NCI-H226 (cell line): Measurements from ENCODE around the gene RPS23.

Source experiments
- DNase-seq: peaks from one replicate; pipeline ENCODE4 v3.0.0-alpha.2; 2015

RPS23 gene

GRCh38 chr5:82244151-82244550 is 34.0 kb downstream of the RPS23 start:
- no peak for DNase-seq

- no peak for DNase-seq
Observed at GRCh38 chr5:82234885-82235284, 43.3 kb downstream of the RPS23 start.

GRCh38 chr5:82225525-82226172 is 52.5 kb downstream of the RPS23 start:
- DNase-seq = peak; percentile 23
